Femur (tissue), 1 donor: ENCODE data around the gene FGD2.
A peak's percentile ranks its signal among the peaks of the same experiment; 100 is the strongest.

Experiments
- DNase-seq: peaks from one replicate; pipeline ENCODE4 v3.0.0-alpha.2; 2017

The FGD2 gene

GRCh38 chr6:37018198-37019064, 13.0 kb downstream of the FGD2 start:
- DNase-seq, result peak; percentile 94

GRCh38 chr6:37019065-37019450, 13.6 kb downstream of the FGD2 start:
- DNase-seq, result no peak

GRCh38 chr6:37020381-37020780, 14.9 kb downstream of the FGD2 start:
- no peak for DNase-seq

GRCh38 chr6:37020812-37021211, 15.4 kb downstream of the FGD2 start:
- DNase-seq, result no peak

GRCh38 chr6:37021356-37022129, 16.1 kb downstream of the FGD2 start:
- DNase-seq, result no peak

- DNase-seq, result no peak
Measured at GRCh38 chr6:37022135-37022863, 16.8 kb downstream of the FGD2 start.

- no peak for DNase-seq
Measured at GRCh38 chr6:37024656-37025337, 19.3 kb downstream of the FGD2 start.

GRCh38 chr6:37025621-37026466, 20.4 kb downstream of the FGD2 start:
- DNase-seq, result no peak

- no peak for DNase-seq
Measured at GRCh38 chr6:37027036-37027720, 21.7 kb downstream of the FGD2 start.

GRCh38 chr6:37027811-37028469, 22.5 kb downstream of the FGD2 start:
- no peak for DNase-seq

- peak; percentile 71 for DNase-seq
Measured at GRCh38 chr6:37029249-37029971, 24.0 kb downstream of the FGD2 start.

GRCh38 chr6:37030599-37030998, 25.1 kb downstream of the FGD2 start:
- DNase-seq, result no peak

GRCh38 chr6:37032239-37032638, 26.8 kb downstream of the FGD2 start:
- DNase-seq, result no peak

- DNase-seq, result no peak
Measured at GRCh38 chr6:37033255-37033654, 27.8 kb downstream of the FGD2 start.

- DNase-seq, result no peak
Measured at GRCh38 chr6:37033819-37034795, 28.7 kb downstream of the FGD2 start.

GRCh38 chr6:37036146-37036545, 30.7 kb downstream of the FGD2 start:
- DNase-seq, result no peak

- peak; percentile 92 for DNase-seq
Measured at GRCh38 chr6:37038292-37039198, 33.1 kb downstream of the FGD2 start.

GRCh38 chr6:37039958-37040357, 34.5 kb downstream of the FGD2 start:
- DNase-seq, result no peak
